HL-60 (cell line): ENCODE measurements around the gene NPVF.

Experiments used
- TF ChIP-seq, protein P1 (sequence below): IDR thresholded peaks from one replicate; pipeline ENCODE4 v1.5.1; 2011; ENCODE audit warnings: low read length, control low read depth, inconsistent platforms; ENCODE audit not compliant: insufficient read depth
- TF ChIP-seq, protein P2 (sequence below): IDR thresholded peaks from 2 replicates; pipeline ENCODE4 v1.6.1; 2012; ENCODE audit warnings: low read depth; ENCODE audit not compliant: insufficient replicate concordance

DNA sequence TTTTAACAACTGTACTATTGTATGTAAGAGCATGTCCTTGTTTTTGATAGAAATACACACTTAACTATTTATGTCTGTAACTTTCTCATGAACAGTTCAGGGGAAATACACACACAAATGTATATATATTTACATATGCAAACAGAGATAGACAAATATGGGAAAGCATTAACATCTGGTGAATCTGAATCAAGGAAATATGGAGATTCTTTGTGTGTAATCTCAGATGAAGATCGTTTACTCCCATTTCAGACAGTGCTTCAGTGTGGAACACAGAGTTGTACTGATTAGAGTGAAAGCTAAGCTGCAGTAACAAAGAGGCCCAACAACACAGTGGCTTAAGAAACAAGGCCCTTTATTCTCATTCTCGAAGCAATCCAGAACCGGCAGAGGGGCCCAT lies 26.3 kb upstream of the NPVF start:
- TF ChIP-seq, protein P1, sequence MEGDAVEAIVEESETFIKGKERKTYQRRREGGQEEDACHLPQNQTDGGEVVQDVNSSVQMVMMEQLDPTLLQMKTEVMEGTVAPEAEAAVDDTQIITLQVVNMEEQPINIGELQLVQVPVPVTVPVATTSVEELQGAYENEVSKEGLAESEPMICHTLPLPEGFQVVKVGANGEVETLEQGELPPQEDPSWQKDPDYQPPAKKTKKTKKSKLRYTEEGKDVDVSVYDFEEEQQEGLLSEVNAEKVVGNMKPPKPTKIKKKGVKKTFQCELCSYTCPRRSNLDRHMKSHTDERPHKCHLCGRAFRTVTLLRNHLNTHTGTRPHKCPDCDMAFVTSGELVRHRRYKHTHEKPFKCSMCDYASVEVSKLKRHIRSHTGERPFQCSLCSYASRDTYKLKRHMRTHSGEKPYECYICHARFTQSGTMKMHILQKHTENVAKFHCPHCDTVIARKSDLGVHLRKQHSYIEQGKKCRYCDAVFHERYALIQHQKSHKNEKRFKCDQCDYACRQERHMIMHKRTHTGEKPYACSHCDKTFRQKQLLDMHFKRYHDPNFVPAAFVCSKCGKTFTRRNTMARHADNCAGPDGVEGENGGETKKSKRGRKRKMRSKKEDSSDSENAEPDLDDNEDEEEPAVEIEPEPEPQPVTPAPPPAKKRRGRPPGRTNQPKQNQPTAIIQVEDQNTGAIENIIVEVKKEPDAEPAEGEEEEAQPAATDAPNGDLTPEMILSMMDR = no peak
- TF ChIP-seq, protein P2, sequence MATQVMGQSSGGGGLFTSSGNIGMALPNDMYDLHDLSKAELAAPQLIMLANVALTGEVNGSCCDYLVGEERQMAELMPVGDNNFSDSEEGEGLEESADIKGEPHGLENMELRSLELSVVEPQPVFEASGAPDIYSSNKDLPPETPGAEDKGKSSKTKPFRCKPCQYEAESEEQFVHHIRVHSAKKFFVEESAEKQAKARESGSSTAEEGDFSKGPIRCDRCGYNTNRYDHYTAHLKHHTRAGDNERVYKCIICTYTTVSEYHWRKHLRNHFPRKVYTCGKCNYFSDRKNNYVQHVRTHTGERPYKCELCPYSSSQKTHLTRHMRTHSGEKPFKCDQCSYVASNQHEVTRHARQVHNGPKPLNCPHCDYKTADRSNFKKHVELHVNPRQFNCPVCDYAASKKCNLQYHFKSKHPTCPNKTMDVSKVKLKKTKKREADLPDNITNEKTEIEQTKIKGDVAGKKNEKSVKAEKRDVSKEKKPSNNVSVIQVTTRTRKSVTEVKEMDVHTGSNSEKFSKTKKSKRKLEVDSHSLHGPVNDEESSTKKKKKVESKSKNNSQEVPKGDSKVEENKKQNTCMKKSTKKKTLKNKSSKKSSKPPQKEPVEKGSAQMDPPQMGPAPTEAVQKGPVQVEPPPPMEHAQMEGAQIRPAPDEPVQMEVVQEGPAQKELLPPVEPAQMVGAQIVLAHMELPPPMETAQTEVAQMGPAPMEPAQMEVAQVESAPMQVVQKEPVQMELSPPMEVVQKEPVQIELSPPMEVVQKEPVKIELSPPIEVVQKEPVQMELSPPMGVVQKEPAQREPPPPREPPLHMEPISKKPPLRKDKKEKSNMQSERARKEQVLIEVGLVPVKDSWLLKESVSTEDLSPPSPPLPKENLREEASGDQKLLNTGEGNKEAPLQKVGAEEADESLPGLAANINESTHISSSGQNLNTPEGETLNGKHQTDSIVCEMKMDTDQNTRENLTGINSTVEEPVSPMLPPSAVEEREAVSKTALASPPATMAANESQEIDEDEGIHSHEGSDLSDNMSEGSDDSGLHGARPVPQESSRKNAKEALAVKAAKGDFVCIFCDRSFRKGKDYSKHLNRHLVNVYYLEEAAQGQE = no peak
